Hepatocyte (in vitro differentiated cells): ENCODE measurements around the gene MAD1L1. TPM values are rescaled to one million over a fixed set of nuclear protein-coding genes. Genes with fewer than 3 reads are reported as not detected.

ENCODE experiments used
- DNase-seq: peaks from one replicate; pipeline ENCODE4 v3.0.0-alpha.2; 2016; ENCODE audit warnings: low spot score
- H2AFZ ChIP-seq: fragments of 200-600 bp; sonication (generic); 2 replicates; pipeline ENCODE4 v1.6.0; 2016; ENCODE audit warnings: antibody characterized with exemption, mild to moderate bottlenecking
- H3K27ac ChIP-seq: fragments of 200-600 bp; sonication (generic); 2 replicates; pipeline ENCODE4 v1.5.1; 2016; ENCODE audit warnings: mild to moderate bottlenecking
- H3K27me3 ChIP-seq: fragments of 200-600 bp; sonication (generic); 2 replicates; pipeline ENCODE4 v1.6.1; 2016
- H3K36me3 ChIP-seq: fragments of 200-600 bp; sonication (generic); replicated peaks from 2 replicates; pipeline ENCODE4 v1.5.1; 2016; ENCODE audit warnings: low read depth; ENCODE audit not compliant: insufficient read depth
- H3K4me1 ChIP-seq: fragments of 200-600 bp; sonication (generic); 2 replicates; pipeline ENCODE4 v1.5.1; 2016; ENCODE audit warnings: mild to moderate bottlenecking, moderate library complexity; ENCODE audit not compliant: insufficient read depth
- H3K4me2 ChIP-seq: fragments of 200-600 bp; sonication (generic); 2 replicates; pipeline ENCODE4 v1.6.0; 2016
- H3K4me3 ChIP-seq: fragments of 200-600 bp; sonication (generic); 2 replicates; pipeline ENCODE4 v1.5.1; 2016; ENCODE audit warnings: mild to moderate bottlenecking
- H3K79me2 ChIP-seq: fragments of 200-600 bp; sonication (generic); 2 replicates; pipeline ENCODE4 v1.6.0; 2017; ENCODE audit warnings: mild to moderate bottlenecking
- H3K9me2 ChIP-seq: fragments of 200-600 bp; sonication (generic); replicated peaks from 2 replicates; pipeline ENCODE4 v1.6.0; 2017; ENCODE audit warnings: mild to moderate bottlenecking; ENCODE audit not compliant: insufficient read depth
- H3K9me3 ChIP-seq: fragments of 200-600 bp; sonication (generic); 2 replicates; pipeline ENCODE4 v1.5.1; 2016; ENCODE audit warnings: low read depth, mild to moderate bottlenecking
- H4K20me1 ChIP-seq: fragments of 200-600 bp; sonication (generic); 2 replicates; pipeline ENCODE4 v1.6.0; 2016; ENCODE audit warnings: mild to moderate bottlenecking; ENCODE audit not compliant: insufficient read depth, poor library complexity, severe bottlenecking
- EZH2 ChIP-seq: fragments of 200-600 bp; sonication (generic); IDR thresholded peaks from 2 replicates; pipeline ENCODE4 v1.6.1; 2016; ENCODE audit warnings: antibody characterized with exemption, mild to moderate bottlenecking, borderline replicate concordance
- EZH2phosphoT487 ChIP-seq: fragments of 200-600 bp; sonication (generic); IDR thresholded peaks from one replicate; pipeline ENCODE4 v1.6.1; 2018; ENCODE audit warnings: antibody characterized with exemption, mild to moderate bottlenecking, low read depth, moderate library complexity; ENCODE audit not compliant: unreplicated experiment, severe bottlenecking
- WGBS: methylation state at CpG from one replicate; pipeline ENCODE4 v1.1.6; 2016; ENCODE audit warnings: low lambda C conversion rate; ENCODE audit errors: missing lambda C conversion rate; 5-methylcytosine and 5-hydroxymethylcytosine counted together
- polyA plus RNA-seq: library from polyadenylated mRNA; unstranded; fragments of >200 nt; fragmentation: Nextera tagmentation; extraction: Ambion mirVana; gene quantifications from 2 replicates; pipeline ENCODE4 v1.2.1, GENCODE V29; 2016
- total RNA-seq: library from RNA; depleted of rRNA; stranded (reverse); fragments of >200 nt; gene quantifications from 2 replicates; pipeline ENCODE4 v1.2.3, GENCODE V29; 2014
- TF ChIP-seq, protein P1 (sequence below): fragments of 200-600 bp; sonication (generic); IDR thresholded peaks from 2 replicates; pipeline ENCODE4 v1.5.1; 2016; ENCODE audit warnings: antibody characterized with exemption, mild to moderate bottlenecking; ENCODE audit not compliant: poor library complexity

MAD1L1 gene
- total and polyA plus RNA-seq, 2 experiments from 2014 or later = 30.7 to 31.0 TPM

DNA sequence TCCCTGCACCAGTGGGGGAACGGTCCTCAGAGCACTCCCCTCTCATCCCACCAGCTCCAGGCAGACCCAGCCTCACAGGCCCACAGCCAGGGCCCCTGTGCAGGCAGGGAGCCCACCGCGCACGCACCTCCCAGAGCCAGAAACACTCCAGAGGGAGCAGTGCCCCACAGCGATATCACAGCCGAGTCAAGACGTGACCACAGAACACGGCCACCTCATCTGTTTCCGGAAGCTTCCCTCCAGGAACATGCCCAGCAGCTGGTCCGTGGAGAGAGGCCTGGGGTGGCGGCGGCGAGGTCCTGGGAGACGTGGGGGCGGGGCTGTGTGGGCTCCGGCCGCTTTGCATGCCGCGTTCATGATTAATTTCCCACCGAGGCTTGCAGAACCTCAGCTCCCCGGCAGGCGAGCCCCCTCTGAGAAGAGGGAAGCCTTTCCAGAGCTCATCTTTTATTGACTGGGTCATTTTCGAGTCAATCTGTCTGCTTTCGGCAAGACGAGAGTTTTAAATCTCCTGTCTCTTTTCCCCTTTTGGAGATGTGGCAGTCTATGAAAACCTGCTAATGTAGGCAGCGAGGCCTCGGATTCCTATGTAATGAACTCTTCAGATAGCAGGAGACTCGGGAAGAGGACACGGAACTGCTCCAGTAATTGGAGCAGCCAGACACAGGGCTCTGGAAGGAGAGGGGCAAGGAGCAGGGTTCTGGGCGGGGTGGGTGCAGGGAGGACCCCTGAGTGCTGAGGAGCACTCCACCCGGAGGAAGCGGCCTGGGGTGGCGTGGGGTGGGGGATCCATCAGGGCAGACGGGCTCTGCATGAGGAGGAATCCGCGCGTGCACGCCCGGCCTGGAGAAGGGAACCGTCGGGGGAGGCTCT lies 319.9 kb downstream of the MAD1L1 start:
- DNase-seq = peak; percentile 53

DNA sequence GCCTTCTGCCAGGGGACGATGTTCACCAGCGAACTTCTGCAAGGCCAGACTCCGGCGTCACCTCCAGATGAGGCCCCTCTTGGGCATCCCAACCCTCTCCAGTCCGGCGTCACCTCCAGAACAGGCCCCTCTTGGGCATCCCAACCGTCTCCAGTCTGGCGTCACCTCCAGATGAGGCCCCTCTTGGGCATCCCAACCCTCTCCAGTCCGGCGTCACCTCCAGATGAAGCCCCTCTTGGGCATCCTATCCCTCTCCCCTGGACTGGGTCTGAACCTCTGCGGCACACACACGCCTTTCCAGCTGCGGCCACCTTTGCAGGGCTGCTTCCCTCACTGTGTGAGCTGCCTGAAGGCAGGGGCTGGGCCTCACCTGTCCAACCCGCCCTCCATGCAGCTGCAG lies 321.2 kb downstream of the MAD1L1 start:
- TF ChIP-seq, protein P1, sequence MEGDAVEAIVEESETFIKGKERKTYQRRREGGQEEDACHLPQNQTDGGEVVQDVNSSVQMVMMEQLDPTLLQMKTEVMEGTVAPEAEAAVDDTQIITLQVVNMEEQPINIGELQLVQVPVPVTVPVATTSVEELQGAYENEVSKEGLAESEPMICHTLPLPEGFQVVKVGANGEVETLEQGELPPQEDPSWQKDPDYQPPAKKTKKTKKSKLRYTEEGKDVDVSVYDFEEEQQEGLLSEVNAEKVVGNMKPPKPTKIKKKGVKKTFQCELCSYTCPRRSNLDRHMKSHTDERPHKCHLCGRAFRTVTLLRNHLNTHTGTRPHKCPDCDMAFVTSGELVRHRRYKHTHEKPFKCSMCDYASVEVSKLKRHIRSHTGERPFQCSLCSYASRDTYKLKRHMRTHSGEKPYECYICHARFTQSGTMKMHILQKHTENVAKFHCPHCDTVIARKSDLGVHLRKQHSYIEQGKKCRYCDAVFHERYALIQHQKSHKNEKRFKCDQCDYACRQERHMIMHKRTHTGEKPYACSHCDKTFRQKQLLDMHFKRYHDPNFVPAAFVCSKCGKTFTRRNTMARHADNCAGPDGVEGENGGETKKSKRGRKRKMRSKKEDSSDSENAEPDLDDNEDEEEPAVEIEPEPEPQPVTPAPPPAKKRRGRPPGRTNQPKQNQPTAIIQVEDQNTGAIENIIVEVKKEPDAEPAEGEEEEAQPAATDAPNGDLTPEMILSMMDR = no peak
- TF ChIP-seq EZH2 = no peak
- no peak for TF ChIP-seq EZH2phosphoT487
- H3K36me3 ChIP-seq = no peaks in the 10 kb centered on the region
- no peaks in the 10 kb centered on the region for H3K9me2 ChIP-seq
- H3K4me2 ChIP-seq = no peak overlapping the region
- H3K27ac ChIP-seq = no peak overlapping the region
- H3K79me2 ChIP-seq = no peaks in the 10 kb centered on the region
- H2AFZ ChIP-seq = no peak overlapping the region
- H3K9me3 ChIP-seq = no peaks in the 10 kb centered on the region
- 93% methylated on average over 14 of the region's 14 CpGs for WGBS
- H3K4me1 ChIP-seq = no peaks in the 10 kb centered on the region
- no peaks in the 10 kb centered on the region for H4K20me1 ChIP-seq
- H3K4me3 ChIP-seq = no peak overlapping the region
- DNase-seq = no peak
- no peaks in the 10 kb centered on the region for H3K27me3 ChIP-seq

More for the DNA sequence above, 319.9 kb downstream of the MAD1L1 start:
- Histone ChIP-seq H3K9me3 (no peaks in the 10 kb centered on the region), H3K36me3 (no peaks in the 10 kb centered on the region), H3K27me3 (no peaks in the 10 kb centered on the region), H3K27ac (peak overlapping the region; percentile 52), H3K9me2 (no peaks in the 10 kb centered on the region), H3K79me2 (no peaks in the 10 kb centered on the region), H4K20me1 (no peaks in the 10 kb centered on the region), H3K4me2 (peak overlapping the region; percentile 35), H3K4me3 (no peak overlapping the region), H3K4me1 (no peaks in the 10 kb centered on the region), H2AFZ (no peak overlapping the region)
- no peak for TF ChIP-seq EZH2phosphoT487
- TF ChIP-seq EZH2 = no peak
- TF ChIP-seq, protein P1 = no peak
- WGBS = 69% methylated on average over 36 of the region's 41 CpGs

DNA sequence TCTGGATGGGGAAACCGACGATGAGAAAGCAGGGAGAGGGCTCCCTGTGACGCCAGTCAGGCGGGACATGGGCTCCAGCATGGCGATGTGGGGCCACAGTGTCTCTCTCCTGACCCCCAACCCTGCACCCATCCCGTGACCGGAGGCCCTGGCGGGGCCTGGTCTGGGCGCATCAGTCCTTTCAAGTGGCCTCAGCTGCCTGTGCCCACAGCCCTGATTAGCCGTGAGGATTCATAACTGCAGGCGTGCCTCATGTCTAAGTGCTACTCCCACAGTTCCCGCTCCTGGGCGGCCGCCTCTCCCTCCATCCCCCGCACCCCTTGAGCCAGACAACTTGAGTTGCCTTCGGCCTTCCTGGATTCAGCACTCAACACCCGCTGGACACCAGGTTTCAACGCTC lies 321.9 kb downstream of the MAD1L1 start:
- H2AFZ ChIP-seq = no peak overlapping the region
- H3K9me3 ChIP-seq = no peaks in the 10 kb centered on the region
- no peak overlapping the region for H3K27ac ChIP-seq
- 94% methylated on average over 18 of the region's 18 CpGs for WGBS
- no peak overlapping the region for H3K4me3 ChIP-seq
- H3K36me3 ChIP-seq = no peaks in the 10 kb centered on the region
- no peaks in the 10 kb centered on the region for H4K20me1 ChIP-seq
- no peak for DNase-seq
- H3K79me2 ChIP-seq = no peaks in the 10 kb centered on the region
- TF ChIP-seq, protein P1 = no peak
- TF ChIP-seq EZH2 = no peak
- TF ChIP-seq EZH2phosphoT487 = no peak
- H3K4me2 ChIP-seq = no peak overlapping the region
- H3K9me2 ChIP-seq = no peaks in the 10 kb centered on the region
- H3K27me3 ChIP-seq = no peaks in the 10 kb centered on the region
- H3K4me1 ChIP-seq = no peaks in the 10 kb centered on the region
